Cardiac fibroblast (primary cell): Measurements from ENCODE around the gene ANKRD13D.

Source experiments
- DNase-seq, 2 donors: peaks; one replicate each; pipeline versions ENCODE4 v3.0.0 to v3.0.0-alpha.2; 2010; ENCODE audit warnings: low read depth in 2 of 2
- H3K4me3 ChIP-seq, 2 donors: replicated peaks in 1 of 2; 1 replicate in 1 of 2; 2 replicates in 1 of 2; pipeline ENCODE4 v1.5.1; 2011; ENCODE audit warnings: low read depth in 2 of 2, low read length in 2 of 2, mild to moderate bottlenecking in 2 of 2, moderate library complexity in 1 of 2
- TF ChIP-seq, protein P1 (sequence below): IDR thresholded peaks from one replicate; pipeline ENCODE4 v1.5.1; 2011; ENCODE audit warnings: low read depth, mild to moderate bottlenecking, low read length, inconsistent platforms

Gene ANKRD13D

GRCh38 chr11:67311051-67311555, 22.0 kb downstream of the ANKRD13D start:
- DNase-seq, result no peak
- no peak overlapping the region for H3K4me3 ChIP-seq
- TF ChIP-seq, protein P1, sequence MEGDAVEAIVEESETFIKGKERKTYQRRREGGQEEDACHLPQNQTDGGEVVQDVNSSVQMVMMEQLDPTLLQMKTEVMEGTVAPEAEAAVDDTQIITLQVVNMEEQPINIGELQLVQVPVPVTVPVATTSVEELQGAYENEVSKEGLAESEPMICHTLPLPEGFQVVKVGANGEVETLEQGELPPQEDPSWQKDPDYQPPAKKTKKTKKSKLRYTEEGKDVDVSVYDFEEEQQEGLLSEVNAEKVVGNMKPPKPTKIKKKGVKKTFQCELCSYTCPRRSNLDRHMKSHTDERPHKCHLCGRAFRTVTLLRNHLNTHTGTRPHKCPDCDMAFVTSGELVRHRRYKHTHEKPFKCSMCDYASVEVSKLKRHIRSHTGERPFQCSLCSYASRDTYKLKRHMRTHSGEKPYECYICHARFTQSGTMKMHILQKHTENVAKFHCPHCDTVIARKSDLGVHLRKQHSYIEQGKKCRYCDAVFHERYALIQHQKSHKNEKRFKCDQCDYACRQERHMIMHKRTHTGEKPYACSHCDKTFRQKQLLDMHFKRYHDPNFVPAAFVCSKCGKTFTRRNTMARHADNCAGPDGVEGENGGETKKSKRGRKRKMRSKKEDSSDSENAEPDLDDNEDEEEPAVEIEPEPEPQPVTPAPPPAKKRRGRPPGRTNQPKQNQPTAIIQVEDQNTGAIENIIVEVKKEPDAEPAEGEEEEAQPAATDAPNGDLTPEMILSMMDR, result no peak

- TF ChIP-seq, protein P1, result no peak
- H3K4me3 ChIP-seq, result no peak overlapping the region
- DNase-seq, result no peak
These were observed 22.5 kb downstream of the ANKRD13D start for GRCh38 chr11:67311556-67312082.

GRCh38 chr11:67312187-67313021, 23.3 kb downstream of the ANKRD13D start:
- TF ChIP-seq, protein P1, result no peak
- H3K4me3 ChIP-seq, result no peak overlapping the region
- DNase-seq, result no peak

- TF ChIP-seq, protein P1, result no peak
- DNase-seq, result no peak
- no peak overlapping the region for H3K4me3 ChIP-seq
These were observed 24.2 kb downstream of the ANKRD13D start for GRCh38 chr11:67313125-67313890.

GRCh38 chr11:67314218-67314617, 25.1 kb downstream of the ANKRD13D start:
- DNase-seq, result no peak
- TF ChIP-seq, protein P1, result no peak
- H3K4me3 ChIP-seq, result no peak overlapping the region

DNA sequence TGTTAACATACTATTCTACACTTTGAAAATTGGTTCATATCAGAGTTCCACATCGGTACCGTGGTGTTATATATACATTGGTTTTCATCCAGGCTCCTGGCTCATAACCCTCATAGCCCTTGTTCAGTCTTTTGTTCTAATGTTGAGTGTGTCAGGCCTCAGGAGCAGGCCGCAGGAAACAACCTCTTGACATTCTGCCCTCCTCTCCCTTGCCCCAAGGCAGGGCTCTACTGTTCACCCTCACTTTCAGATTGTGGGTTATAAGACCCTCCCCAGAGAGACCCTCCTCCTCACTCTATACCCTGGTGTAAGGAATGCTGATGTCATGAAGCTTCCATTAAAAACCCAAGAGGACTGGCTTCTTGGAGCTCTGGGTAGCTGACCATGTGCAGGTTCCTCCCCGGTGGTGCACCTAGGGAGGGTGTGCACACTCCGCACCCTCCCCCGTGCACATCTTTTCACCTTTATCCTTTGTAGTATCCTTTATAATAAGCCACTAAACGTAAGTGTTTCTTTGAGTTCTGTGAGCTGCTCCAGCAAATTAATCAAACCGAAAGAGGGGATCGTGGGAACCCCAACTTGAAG, 26.3 kb downstream of the ANKRD13D start:
- TF ChIP-seq, protein P1, result no peak
- no peak for DNase-seq
- H3K4me3 ChIP-seq, result no peak overlapping the region
